ENCODE results near the gene KLHDC7A.

DNA sequence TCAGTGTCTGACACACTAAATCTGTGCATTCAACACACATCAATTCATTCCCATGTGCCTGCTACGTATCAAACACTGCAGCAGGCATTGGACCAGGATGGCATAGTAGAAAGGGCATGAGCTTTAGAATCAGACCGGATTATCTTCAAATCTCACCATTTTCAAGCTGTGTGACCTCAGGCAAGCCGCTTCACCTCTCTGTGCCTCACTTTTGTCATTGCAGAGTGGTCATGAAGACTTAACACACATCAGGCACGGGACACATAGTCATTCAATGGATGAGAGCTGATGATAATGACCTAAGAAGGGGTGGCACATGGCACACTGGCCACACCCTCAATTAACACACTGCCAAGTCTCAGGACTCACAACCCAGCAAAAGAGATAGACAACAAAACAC lies 46.8 kb downstream of the KLHDC7A start:
- TF ChIP-seq CTCF (conservative IDR thresholded peaks at IDR 0.05), result no peak
- no peak for TF ChIP-seq ZFX (IDR thresholded peaks at IDR 0.05)
